Measurements from ENCODE around the gene PIGS.

The PIGS gene

DNA sequence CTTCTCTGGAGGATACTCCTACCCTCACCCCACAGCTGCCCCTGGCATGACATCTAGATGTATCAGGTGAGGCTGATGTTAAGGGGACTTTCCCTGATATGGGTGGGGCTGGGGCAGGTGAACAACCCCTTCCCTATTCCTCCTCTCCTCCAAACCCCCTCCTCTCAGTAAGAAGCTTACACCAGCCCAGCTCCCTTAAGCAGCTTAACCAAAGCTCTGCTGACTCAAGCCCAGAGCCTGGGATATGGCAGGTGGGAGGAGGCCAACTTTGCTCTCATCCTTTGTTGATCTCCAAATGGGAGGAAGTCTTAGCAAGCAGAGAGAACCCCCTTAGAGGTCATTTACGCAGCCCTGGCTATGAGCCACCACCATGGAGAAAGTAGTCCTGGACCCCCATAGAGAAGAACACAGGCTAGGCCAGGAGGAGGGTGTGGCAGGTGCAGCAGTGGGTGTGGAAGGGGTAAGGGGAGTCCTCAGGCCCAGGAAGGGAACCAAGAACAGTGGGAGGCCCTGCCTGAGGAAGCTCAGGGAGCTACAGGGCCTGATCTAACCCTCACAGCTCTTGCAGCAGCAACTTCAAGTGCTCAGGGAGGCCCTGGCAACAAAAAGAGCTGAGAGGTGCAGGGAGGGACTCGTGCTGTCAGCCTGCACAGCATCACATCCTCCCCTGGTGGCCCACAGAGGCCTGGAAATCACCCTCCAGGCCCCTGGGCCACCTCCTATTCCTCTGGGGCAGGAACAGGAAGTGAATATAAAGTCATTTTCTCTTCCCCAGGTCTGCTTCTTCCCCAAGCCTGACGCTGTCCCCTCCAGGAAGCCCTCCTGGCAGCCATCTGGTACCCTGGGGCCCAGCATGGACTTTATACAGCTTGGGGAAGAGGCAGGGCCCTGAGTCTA is 21.8 kb downstream of the PIGS start:
- DNase-seq = peak; percentile 42

DNA sequence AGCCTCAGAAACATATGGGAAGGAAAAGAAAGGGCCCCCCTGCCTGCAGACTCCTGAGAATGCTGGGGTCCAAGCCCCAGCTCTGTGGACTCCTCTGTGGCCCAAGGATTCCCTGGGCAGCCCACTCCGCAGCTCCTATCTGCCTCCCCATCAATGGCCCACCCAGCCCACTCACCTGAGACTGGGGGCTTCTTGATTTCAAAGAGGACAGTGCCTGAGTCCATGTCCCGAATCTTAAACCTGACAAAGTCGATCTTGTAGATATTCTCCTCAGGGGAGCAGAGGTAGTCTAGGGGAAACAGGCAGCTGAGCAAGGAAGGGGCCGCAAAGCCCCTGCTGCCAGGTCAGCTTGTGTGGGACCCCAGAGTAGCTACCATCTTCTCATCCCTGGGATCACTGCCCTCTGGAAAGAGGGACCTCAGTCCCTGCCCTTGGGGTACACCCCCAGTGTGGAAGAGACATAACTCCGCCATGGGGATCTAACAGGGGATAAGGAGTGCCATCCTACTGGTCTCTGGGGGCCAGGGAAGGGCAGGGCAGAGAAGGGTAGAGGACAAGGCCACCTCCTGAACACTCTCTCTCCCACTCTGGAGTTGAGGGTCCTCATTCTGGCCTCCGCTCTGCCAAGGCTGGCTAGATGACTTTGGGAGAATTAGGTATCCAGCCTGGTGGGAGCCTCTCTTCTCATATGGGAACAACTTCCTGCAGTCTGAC is 22.8 kb downstream of the PIGS start:
- no peak for DNase-seq

DNA sequence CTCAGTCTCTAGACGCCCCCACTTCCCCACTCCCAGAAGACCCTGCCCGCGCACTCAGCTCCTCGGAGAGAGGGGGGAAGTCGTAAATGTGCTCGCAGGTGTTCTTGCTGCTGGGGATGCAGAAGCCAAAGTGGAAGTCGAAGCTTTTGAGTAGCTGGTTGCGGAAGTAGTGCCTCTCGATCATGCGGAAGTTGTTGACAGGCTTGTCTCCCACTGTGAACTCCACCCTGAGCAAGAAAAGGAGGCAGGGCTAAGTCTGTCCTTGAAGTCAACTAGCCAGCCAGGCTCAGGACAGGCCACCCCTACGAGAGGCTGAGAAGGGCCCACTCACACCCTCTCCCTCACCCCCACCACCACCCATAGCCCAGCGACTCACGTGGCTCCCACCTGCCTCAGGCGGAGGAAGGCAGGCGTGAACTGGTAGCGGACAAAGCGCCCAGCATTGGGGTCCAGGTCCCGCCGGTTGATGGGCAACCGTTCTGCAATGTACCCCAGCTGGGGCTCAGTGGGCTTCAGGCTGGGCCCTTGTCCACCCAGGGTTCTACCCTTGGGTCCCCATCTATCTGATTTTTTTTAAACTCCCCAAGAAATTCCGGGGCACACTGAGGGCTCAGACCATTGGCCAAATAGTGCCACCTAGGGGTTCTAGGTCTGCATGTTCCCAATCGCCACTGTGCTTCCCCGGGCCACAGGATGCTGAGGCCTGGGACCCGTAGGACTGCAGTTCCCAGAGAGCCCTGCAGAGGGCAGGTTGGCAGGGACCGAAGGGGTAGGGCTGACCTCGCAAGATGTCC is 23.5 kb downstream of the PIGS start:
- peak; percentile 57 for DNase-seq

DNA sequence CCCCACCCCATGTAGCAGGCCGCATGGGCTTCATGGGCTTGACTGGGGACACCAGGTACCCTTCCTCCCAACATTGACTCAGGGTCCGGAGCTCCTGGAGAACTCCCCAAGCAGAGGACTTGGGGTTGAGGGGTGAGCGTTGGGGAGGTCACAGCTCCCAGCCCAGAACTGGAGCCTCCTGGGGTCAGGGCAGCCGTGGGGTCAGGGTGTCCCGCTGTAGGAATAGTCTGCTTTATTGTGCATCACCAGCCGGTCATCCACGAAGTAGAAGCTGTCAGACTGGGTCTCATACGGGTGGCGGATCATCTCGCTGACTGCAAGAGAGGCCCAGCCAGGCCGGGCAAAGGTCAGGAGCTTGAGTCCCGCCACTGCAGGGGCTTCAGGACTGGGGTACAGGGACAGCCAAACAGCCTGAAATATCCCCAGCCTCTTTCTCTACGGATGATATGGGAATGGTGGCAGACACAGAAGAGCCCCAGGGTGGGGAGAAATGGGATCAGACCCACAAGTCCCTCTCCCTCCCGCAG is 24.2 kb downstream of the PIGS start:
- DNase-seq = no peak

DNA sequence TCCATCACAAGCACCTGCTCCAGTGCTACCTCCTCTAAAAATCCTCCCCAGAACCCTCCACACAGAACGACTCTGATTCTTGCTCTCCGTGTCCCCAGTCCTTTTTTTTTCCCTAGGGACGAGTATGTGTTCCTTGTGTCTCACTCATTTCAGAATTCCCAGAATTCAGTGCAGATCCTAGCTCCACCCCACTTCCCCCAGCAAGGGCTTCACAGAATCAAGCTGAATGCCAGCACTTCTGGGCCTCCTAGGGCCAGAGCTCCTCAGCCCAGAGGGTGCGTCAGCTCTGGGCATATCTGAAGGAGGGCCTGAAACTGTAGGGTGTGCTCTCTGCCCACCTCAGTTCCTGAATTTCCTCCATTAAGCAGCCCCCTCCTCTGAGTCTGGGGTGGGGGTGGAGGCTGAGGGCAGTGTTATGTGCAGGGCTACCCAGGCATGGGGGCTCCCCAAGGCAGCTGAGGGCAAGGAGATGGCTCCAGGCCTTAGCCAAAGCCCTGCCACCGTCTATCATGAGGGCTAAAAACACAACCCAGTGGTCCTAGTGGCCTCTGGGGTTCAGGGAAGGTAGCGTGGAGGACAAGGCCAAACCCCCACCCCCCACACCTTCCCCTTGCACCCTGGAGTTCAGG is 25.4 kb downstream of the PIGS start:
- DNase-seq = no peak

DNA sequence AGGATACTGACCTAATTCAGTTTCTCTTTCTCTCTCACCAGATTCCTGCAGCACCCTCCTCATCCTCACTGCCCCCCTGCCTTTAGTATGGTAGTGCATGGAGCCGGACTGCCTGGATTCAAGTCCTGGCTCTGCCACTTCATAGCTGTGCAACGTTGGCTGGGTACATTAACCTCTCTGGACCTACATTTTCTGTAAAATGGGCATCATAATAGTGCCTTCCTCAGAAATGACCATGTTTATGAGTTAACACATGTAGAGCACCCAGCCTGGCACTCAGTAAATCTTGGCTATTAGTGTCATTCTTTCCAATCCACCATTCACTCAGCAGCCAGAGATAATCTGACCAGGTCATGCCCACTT is 26.2 kb downstream of the PIGS start:
- no peak for DNase-seq

DNA sequence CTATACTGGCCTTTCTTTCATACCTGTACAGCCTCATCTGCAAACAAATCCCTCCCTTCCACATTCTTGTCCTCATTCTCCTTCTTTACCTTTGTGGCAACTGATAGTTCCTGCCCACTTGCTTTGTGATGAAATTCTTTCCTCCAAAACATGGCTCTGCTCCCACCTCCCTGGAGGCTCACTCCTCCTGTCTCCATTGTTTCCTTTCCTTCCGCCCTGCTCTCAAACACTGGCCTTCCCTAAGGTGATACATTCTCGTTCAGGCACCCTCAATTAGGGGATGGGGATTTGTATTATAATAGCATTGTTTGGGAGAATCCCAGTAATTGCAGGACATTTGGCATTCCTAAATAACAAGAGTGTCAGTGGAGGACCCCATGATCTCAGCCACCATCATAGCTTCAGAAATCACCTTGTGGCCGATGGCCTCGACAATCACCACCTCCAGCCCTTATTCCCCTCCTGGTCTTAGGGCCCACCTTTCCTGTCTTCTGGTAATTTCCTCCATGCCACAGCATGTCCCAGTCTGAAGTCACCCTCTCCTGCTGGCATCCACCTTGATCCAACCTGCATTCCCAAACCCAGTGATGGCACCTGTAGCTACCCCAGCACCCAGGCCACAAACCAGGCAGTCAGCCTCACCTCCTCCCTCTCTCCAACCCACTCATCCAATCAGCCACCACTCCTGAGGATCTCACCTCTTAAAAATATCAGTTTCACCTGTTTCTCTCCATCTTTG is 26.8 kb downstream of the PIGS start:
- no peak for DNase-seq

DNA sequence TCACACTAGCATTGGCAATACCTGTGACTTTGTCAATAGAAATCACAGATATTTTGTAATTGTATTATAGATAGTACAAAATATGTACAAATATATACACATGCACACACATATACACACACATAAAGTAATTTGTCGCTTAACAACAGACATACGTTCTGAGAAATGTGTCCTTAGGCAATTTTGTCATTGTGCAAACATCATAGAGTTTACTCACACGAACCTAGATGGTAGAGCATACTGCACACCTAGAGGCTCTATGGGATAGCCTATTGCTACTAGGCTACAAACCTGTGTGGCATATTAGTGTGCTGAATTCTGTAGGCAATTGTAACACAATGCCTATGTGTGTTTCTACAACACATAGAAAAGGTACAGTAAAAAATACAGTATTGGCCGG is 29.9 kb downstream of the PIGS start:
- DNase-seq = no peak

DNA sequence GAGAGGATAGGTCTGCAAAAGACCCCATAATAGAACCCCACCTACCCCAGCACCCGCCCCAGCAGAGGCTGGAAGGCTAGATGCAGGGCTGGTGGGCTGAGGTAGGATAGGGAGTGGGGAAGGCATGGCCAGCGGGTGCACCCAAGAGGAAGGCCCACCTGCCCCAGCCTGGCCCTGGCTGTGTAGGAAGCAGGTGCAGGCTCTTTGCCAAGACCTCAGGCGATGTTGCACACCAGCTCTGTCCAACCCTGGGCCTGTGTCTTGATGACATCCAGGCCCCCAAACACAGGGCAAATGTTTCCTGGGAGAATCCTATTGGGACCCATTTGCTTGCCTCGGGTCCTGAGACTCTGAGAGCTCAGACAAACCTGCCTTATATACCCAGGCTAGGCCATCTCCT is 31.1 kb downstream of the PIGS start:
- no peak for DNase-seq

DNA sequence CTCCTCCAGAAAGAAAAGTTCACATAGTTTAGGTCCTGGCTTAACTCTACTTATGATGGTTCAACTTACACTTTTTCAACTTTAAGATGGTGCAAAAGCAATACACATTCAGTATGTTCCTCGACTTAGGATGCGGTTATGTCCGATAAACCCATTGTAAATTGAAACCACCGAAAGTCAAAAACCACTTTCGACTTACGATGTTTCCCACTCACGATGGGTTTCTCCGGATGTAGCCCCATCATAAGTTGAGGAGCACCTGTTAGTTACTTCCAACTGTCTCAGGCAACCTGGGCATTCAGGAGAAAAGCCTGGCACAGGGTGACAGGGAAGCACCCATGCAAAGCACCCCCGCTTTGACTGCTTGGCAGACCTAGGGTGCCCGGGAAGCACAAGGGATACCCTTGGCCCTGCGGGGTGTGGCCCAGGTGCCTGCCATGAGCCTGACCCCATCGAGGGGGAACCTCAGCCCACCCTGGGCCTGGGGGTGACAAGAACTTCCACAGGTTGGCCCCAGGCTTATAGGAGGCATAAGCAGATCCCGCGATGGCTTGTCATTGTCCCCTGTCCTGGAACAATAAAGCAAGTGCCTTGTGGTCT is 32.9 kb downstream of the PIGS start:
- DNase-seq = no peak

DNA sequence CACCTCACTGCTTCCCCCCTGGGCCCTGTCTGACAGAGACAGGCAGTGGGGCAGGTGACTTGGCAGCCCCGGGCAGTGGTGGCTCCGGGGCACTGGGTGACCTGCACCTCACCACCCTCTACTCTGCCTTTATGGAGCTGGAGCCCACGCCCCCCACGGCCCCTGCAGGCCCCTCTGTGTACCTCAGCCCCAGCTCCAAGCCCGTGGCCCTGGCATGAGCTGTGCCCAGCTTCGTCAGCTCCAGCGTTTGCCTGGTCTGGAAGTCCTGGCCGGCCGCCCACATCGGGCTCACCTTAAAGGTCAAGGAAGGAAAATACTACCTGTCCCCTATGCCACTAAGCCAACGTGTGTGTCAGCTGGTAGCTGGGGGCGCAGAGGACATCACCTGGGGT is 34.1 kb downstream of the PIGS start:
- DNase-seq = no peak

DNA sequence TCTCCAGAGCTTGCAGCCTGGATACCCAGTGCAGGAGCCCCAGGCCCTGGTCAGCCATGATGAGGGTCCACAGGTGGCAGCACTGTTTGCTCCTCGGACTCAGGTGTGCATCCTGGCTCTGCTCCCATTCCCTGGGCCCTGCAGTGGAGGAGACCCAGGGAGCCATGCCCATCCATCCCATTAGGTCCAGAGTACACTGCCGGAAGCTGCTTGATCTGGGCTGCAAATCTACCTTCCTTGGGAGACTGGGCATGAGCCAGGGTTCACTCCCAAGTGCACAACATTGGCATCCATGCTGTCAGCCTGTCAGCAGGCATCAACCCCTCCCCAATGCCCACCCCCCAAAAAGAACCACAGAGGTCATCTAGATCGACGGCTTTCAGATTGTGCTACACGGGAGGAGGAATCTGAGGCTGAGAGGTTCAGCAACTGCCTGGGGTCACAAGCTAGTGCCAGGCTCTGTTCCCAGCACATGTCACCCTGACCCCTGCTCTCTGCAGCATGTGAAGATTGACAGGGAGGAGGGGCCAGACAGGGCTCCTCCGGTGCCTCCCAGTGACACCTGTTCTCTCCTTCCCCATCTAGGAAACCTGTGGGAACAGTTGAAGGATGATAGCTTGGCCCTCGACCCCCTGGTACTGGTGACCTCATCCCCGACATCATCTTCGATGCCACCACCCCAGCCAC is 34.6 kb downstream of the PIGS start:
- DNase-seq = no peak

DNA sequence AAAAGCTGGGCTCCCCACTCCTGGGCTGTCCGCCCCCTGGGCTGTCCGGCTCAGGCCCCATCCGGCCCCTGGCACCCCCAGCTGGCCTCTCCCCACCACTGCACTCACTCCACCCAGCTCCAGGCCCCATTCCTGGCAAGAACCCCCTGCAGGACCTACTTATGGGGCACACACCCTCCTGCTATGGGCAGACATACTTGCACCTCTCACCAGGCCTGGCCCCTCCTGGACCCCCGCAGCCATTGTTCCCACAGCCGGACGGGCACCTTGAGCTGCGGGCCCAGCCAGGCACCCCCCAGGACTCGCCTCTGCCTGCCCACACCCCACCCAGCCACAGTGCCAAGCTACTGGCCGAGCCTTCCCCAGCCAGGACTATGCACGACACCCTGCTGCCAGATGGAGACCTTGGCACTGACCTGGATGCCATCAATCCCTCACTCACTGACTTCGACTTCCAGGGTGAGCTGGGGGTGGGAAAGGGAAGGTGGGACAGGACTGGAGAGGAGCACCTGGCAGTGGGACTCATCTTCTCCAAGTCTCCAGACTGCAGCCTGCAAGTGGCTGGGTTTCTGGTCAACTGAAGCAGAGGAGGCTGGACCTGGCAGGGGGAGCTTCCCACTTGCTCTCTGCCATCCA is 36.5 kb downstream of the PIGS start:
- no peak for DNase-seq

DNA sequence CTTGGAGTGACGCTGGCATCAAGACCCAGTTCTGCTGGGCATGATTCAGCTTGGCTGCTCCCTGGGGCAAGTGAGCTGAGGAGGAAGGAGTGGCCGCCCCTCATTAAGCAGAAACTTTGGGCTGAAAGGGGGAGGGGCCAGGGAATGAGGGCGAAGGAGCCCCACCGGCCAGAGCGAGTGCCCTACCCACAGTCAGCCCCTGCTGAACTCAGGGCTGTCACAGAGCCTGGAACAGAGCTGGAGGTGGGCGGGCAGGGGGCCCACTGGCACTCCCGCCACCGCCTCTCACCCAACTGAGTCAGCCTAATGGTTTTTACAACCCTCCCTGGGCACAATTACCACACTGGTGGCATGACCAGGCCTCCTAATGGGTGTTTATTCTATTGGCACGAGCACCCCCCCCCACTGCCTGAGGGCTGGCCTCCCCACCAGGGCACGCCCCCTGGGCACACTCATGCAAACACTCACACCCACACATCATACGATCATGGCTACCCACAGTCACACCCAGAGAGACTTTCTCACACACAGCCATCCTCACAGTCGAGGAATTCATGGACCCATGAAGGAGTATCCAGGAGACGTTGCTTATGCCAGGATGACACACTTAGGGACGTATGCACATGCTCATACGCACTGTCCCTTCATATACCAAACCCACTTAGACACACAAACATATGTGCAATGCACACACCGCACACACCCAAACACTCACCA is 38.1 kb downstream of the PIGS start:
- no peak for DNase-seq

DNA sequence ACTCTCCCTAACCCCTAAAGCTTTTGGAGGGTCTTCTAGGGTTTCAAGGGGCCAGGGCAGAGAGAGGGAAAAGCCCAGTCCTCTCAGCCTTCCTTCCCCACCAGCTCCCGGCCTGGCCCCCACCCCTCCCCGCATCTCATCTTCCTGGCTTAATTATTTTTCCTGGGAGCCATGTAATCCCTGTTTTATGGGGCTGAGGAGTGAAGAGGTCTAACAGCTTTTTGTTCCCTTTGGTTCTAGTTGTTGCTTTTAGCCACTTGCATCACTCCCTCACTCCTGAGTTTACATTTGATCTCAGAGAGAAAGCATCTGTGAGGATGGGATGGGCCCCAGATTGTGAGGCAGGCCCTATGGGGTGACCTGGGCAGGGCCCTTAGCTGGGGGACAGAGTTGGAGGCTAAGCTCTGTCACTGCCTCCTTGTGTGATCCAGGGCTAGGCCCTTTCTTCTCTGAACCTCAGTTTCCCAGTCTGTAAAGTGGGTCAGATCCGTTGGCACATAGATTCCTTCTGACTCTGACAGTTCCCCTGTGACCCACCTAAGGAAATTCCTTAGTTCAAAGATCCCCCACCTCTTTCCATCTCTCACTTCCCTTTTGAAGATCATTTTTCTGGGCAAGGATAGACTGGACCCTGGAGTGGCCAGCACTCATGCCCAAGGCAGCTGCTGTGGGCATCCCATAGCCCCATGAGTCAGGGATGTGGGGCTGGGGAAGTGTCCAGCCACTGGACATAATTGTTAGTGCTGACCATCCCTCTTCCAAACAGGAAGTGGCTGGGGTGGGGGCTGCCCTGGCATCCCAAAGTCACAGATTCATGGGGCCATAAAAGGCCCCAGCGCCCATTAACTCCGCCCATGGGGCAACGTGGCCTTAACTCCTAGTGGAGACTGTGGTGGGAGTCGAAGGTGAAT is 39.0 kb downstream of the PIGS start:
- no peak for DNase-seq

DNA sequence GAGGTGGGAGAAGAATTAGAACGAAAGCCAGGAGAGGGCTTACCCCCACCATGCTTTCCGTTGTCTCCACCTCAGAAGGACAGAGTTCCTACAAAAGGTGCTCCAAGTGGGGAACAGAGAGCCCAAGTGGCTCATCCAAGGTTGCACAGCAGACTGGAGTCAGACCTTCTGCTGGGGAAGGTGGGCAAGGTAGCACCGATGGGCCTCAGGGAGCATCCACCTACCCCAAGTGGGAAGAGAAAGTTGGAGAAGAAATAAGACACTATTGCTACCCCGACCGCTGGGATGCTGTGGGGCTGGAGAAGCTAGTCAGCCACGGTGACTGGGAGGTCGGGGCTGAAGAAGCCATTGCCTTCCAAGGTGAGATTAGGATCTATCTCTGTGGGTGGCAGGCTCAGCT is 40.4 kb downstream of the PIGS start:
- DNase-seq = no peak

DNA sequence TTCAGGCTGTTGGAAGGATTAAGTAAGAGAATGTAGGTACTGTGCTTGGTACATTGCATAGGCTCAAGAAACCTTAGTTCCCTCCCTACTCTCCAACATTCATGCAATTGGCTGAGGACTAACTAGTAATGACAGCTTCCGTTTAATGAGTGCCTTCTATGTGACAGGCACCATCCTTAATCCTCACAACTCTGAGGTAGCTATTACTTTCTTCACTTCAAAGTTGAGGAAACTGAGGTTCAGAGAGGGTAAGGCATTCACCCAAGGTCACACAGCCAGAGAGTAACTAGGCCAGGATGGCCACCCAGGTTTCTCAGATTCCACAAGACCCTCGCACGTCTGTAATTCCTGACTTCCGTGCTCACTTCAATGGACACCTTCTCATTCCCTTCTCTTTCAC is 41.1 kb downstream of the PIGS start:
- DNase-seq = no peak

DNA sequence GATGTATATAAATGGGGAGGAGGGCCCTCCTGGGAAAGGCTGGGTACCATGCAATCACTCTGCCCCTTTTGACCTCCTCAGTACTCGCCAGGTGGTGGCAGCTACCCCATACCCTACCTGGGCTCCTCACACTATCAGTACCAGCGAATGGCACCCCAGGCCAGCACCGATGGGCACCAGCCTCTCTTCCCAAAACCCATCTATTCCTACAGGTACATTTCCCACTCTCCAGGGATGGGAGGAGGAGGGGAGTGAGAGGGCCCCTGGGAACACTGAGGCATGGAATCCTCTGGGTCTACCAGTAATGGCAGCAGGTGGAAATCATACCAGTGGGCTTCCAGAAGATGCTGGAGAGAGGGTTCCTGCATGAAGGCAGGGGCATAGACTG is 42.3 kb downstream of the PIGS start:
- no peak for DNase-seq

Measured in activated CD8-positive, alpha-beta memory T cell treated with anti-CD3 and anti-CD28 coated beads, Interleukin-2, amount 50 U/mL, for 4 hours (primary cell).